IMR-90 (cell line): ENCODE measurements around the gene ARHGAP45.

Source experiments
- MXI1 ChIP-seq: IDR thresholded peaks from 2 replicates; pipeline ENCODE4 v1.6.1; 2012; ENCODE audit warnings: low read depth, mild to moderate bottlenecking, low read length, moderate library complexity, borderline replicate concordance
- POLR2A ChIP-seq: IDR thresholded peaks from 2 replicates; pipeline ENCODE4 v1.6.1; 2012; ENCODE audit warnings: mild to moderate bottlenecking, low read depth, low read length
- RAD21 ChIP-seq: IDR thresholded peaks from 2 replicates; pipeline ENCODE4 v1.6.1; 2012; ENCODE audit warnings: low read length, improper control_type of control experiment
- SMC3 ChIP-seq: fragments of 150-350 bp; IDR thresholded peaks from 2 replicates; pipeline ENCODE4 v1.6.1; 2016; ENCODE audit warnings: low read depth, mild to moderate bottlenecking, antibody characterized with exemption, low read length, moderate library complexity
- TF ChIP-seq, protein P1 (sequence below): conservative IDR thresholded peaks from 2 replicates; pipeline ENCODE4 v1.5.1; 2012; ENCODE audit warnings: mild to moderate bottlenecking, low read depth, low read length, improper control_type of control experiment

DNA sequence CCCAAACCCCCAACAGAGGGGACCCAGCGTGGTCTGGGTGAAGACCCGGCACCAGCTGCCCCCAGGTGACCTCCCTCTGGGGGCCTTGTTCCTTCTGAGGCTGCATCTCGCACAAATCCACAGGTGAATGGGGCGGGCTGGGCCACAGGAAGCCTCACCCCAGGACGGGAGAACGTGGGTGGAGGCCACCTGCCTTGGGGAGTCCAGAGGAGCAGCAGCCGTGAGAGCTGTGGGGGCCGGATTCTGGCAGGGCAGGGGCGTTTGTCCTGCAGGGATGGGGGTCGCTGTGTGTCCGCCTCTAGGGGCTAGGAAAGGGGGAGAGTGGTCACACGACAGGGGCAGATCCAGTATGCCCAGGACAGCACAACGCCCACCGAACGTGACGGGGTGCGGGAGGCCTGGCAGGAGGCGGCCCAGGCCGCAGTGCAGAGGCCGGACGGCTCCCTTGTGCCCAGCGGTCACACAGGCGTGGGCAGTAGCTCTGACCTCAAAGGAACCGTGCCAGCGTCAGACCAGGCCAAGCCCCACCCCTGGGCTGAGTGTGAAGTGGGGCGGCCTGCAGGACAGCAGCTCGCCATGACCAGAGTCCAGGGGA is 21.5 kb downstream of the ARHGAP45 start:
- no peak for TF ChIP-seq POLR2A
- TF ChIP-seq, protein P1, sequence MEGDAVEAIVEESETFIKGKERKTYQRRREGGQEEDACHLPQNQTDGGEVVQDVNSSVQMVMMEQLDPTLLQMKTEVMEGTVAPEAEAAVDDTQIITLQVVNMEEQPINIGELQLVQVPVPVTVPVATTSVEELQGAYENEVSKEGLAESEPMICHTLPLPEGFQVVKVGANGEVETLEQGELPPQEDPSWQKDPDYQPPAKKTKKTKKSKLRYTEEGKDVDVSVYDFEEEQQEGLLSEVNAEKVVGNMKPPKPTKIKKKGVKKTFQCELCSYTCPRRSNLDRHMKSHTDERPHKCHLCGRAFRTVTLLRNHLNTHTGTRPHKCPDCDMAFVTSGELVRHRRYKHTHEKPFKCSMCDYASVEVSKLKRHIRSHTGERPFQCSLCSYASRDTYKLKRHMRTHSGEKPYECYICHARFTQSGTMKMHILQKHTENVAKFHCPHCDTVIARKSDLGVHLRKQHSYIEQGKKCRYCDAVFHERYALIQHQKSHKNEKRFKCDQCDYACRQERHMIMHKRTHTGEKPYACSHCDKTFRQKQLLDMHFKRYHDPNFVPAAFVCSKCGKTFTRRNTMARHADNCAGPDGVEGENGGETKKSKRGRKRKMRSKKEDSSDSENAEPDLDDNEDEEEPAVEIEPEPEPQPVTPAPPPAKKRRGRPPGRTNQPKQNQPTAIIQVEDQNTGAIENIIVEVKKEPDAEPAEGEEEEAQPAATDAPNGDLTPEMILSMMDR = no peak
- TF ChIP-seq RAD21 = no peak
- no peak for TF ChIP-seq SMC3
- TF ChIP-seq MXI1 = no peak
